NT2/D1 (cell line): ENCODE data around the gene AQR.

Experiments used
- YY1 ChIP-seq: IDR thresholded peaks from 2 replicates; pipeline ENCODE4 v1.6.1; 2011; ENCODE audit not compliant: insufficient read length, insufficient read depth
- ZNF274 ChIP-seq: IDR thresholded peaks from 2 replicates; pipeline ENCODE4 v1.6.1; 2011; ENCODE audit warnings: mild to moderate bottlenecking, low read depth, low read length

GRCh38 chr15:34969340-34970097 is at the start of gene AQR:
- TF ChIP-seq YY1 (no peak), ZNF274 (no peak)
